PC-9 (cell line): Measurements from ENCODE around the gene SLC48A1. TPM values are rescaled to one million over a fixed set of nuclear protein-coding genes. Genes with fewer than 3 reads are reported as not detected.
A peak's percentile ranks its signal among the peaks of the same experiment; 100 is the strongest.

Source experiments
- BruUV-seq: library from RNA; stranded (reverse); fragments of 400-500 nt; replicated peaks from 2 replicates; lab custom pipeline; 2021; lab: Mats Ljungman, UMichigan
- CTCF ChIA-PET: fragments of 300-600 bp; sonication (Branson Sonifier 250); formaldehyde crosslinking; loops from one replicate; lab custom pipeline; 2022; ENCODE audit warnings: antibody characterized with exemption; lab: Charles Lee
- POLR2A ChIA-PET: fragments of 300-600 bp; sonication (Branson Sonifier 250); formaldehyde crosslinking; loops from one replicate; lab custom pipeline; 2022; ENCODE audit warnings: antibody characterized with exemption; ENCODE audit not compliant: unreplicated experiment; lab: Charles Lee
- DNase-seq, 2 experiments: peaks; one replicate each; pipeline versions ENCODE4 v3.0.0 to v3.0.0-alpha.2; 2015 to 2022; ENCODE audit warnings: mixed read lengths in 1 of 2
- H2AFZ ChIP-seq: fragments of 200-600 bp; sonication (generic); 2 replicates; pipeline ENCODE4 v1.8.1; 2017; ENCODE audit warnings: antibody characterized with exemption
- H3F3A ChIP-seq: fragments of 200-600 bp; sonication (generic); 2 replicates; pipeline ENCODE4 v1.8.1; 2017; ENCODE audit warnings: antibody characterized with exemption, mild to moderate bottlenecking, low read depth; ENCODE audit not compliant: insufficient read depth
- H3K27ac ChIP-seq: fragments of 200-600 bp; sonication (generic); 2 replicates; pipeline ENCODE4 v1.6.1; 2016; ENCODE audit warnings: mixed run types
- H3K27me3 ChIP-seq: fragments of 200-600 bp; sonication (generic); 2 replicates; pipeline ENCODE4 v1.6.1; 2016; ENCODE audit warnings: low read depth, mixed run types; ENCODE audit not compliant: insufficient read depth
- H3K36me3 ChIP-seq: fragments of 200-600 bp; sonication (generic); 2 replicates; pipeline ENCODE4 v1.6.1; 2016; ENCODE audit warnings: low read depth, mixed run types
- H3K4me1 ChIP-seq: fragments of 200-600 bp; sonication (generic); replicated peaks from 2 replicates; pipeline ENCODE4 v1.6.1; 2016; ENCODE audit warnings: mixed run types; ENCODE audit not compliant: insufficient read depth
- H3K4me2 ChIP-seq: fragments of 200-600 bp; sonication (generic); 2 replicates; pipeline ENCODE4 v1.6.1; 2017; ENCODE audit warnings: mixed run types
- H3K4me3 ChIP-seq: fragments of 200-600 bp; sonication (generic); 2 replicates; pipeline ENCODE4 v1.6.1; 2016; ENCODE audit warnings: mixed run types
- H3K79me2 ChIP-seq: fragments of 200-600 bp; sonication (generic); 2 replicates; pipeline ENCODE4 v1.6.1; 2017; ENCODE audit warnings: low read depth, mixed run types
- H3K9me2 ChIP-seq: fragments of 200-600 bp; sonication (generic); 2 replicates; pipeline ENCODE4 v1.8.1; 2017; ENCODE audit warnings: mild to moderate bottlenecking; ENCODE audit not compliant: insufficient read depth
- H3K9me3 ChIP-seq: fragments of 200-600 bp; sonication (generic); 2 replicates; pipeline ENCODE4 v1.8.1; 2016; ENCODE audit warnings: low read depth; ENCODE audit not compliant: insufficient read depth
- H4K20me1 ChIP-seq: fragments of 200-600 bp; sonication (generic); 2 replicates; pipeline ENCODE4 v1.8.1; 2017; ENCODE audit not compliant: insufficient read depth
- CTCF ChIP-seq: fragments of 200-600 bp; sonication (generic); conservative IDR thresholded peaks from 2 replicates; pipeline ENCODE4 v1.6.1; 2017; ENCODE audit warnings: mixed run types, antibody characterized with exemption, mild to moderate bottlenecking, moderate library complexity
- EZH2 ChIP-seq: fragments of 200-600 bp; sonication (generic); IDR thresholded peaks from 2 replicates; pipeline ENCODE4 v1.8.0; 2017; ENCODE audit warnings: antibody characterized with exemption, low read depth
- intact Hi-C: fragments of 100-400 bp; cut with micrococcal nuclease; formaldehyde crosslinking; loops from one replicate; pipeline ENCODE4 v1.10.0; 2022; ENCODE audit not compliant: unreplicated experiment
- total RNA-seq: library from RNA; stranded (reverse); gene quantifications from 2 replicates; pipeline ENCODE4 v1.2.3, GENCODE V29; 2021

The SLC48A1 gene
- total RNA-seq, 1 experiment from 2014 or later: 108 TPM

- H3K4me2 ChIP-seq: no peak overlapping the region
- H3K4me3 ChIP-seq: no peak overlapping the region
- ChIA-PET POLR2A (no interaction called here), CTCF (no interaction called here)
- no peaks in the 10 kb centered on the region for H3K4me1 ChIP-seq
- no peak for DNase-seq
- no peaks in the 10 kb centered on the region for H3K27me3 ChIP-seq
- BruUV-seq: no TSS peak
- H3K9me3 ChIP-seq: no peaks in the 10 kb centered on the region
- H3K9me2 ChIP-seq: no peaks in the 10 kb centered on the region
- H3K27ac ChIP-seq: no peak overlapping the region
- TF ChIP-seq CTCF (no peak), EZH2 (no peak)
- no peak overlapping the region for H2AFZ ChIP-seq
- 0 out of 2 replicates have a peak, but pooled peaks cover 4% of the 10 kb centered on the region for H3K36me3 ChIP-seq
- intact Hi-C loops: no loop called here
- H3F3A ChIP-seq: no peaks in the 10 kb centered on the region
- H4K20me1 ChIP-seq: no peaks in the 10 kb centered on the region; the same call in 1 of the 2 replicates
- no peaks in the 10 kb centered on the region for H3K79me2 ChIP-seq
These were observed 22.2 kb downstream of the SLC48A1 start for GRCh38 chr12:47795121-47795813.

- ChIA-PET CTCF (no interaction called here), POLR2A (interaction anchor here (0.7 kb wide), 1 partner anchor 29 kb away, joined by 3 read pairs; no protein-coding TSS in a partner anchor)
- Histone ChIP-seq H3K9me2 (no peaks in the 10 kb centered on the region), H3K9me3 (no peaks in the 10 kb centered on the region), H3K4me2 (no peak overlapping the region), H2AFZ (no peak overlapping the region), H3K79me2 (no peaks in the 10 kb centered on the region), H4K20me1 (no peaks in the 10 kb centered on the region; the same call in 1 of the 2 replicates), H3K36me3 (0 out of 2 replicates have a peak, but pooled peaks cover 4% of the 10 kb centered on the region), H3K27me3 (no peaks in the 10 kb centered on the region), H3K27ac (no peak overlapping the region), H3F3A (no peaks in the 10 kb centered on the region), H3K4me3 (no peak overlapping the region), H3K4me1 (no peaks in the 10 kb centered on the region)
- TF ChIP-seq EZH2: no peak
- TF ChIP-seq CTCF: no peak
- BruUV-seq: no TSS peak
- no peak for DNase-seq
- intact Hi-C loops: no loop called here
These were observed 22.9 kb downstream of the SLC48A1 start for GRCh38 chr12:47795814-47796411.

- Histone ChIP-seq H3K27ac (no peak overlapping the region), H3F3A (no peaks in the 10 kb centered on the region), H3K4me2 (no peak overlapping the region), H3K9me2 (no peaks in the 10 kb centered on the region), H3K27me3 (no peaks in the 10 kb centered on the region), H3K9me3 (no peaks in the 10 kb centered on the region), H3K4me3 (no peak overlapping the region), H3K36me3 (no peaks in the 10 kb centered on the region), H3K4me1 (no peaks in the 10 kb centered on the region), H3K79me2 (no peaks in the 10 kb centered on the region), H4K20me1 (peaks cover 6% of the 10 kb centered on the region; the same call in 1 of the 2 replicates), H2AFZ (no peak overlapping the region)
- DNase-seq: no peak
- TF ChIP-seq EZH2 (no peak), CTCF (peak; percentile 46)
- intact Hi-C loops: loop anchor here (1.0 kb wide), 1 partner anchor 40 kb away; no protein-coding TSS in a partner anchor
- BruUV-seq: no TSS peak
- ChIA-PET POLR2A (no interaction called here), CTCF (interaction anchor here (0.6 to 1.2 kb wide), 2 partner anchors 38 to 41 kb away, joined by 3 to 5 read pairs; no protein-coding TSS in a partner anchor)
These were observed 24.4 kb downstream of the SLC48A1 start for GRCh38 chr12:47797441-47797840.
